Naive thymus-derived CD4-positive, alpha-beta T cell (primary cell): ENCODE results near the gene SPAG6. TPM values are rescaled to one million over a fixed set of nuclear protein-coding genes. Genes with fewer than 3 reads are reported as not detected.

ENCODE experiments used
- ATAC-seq: fragments of 150-1000 bp; cut with Tn5 transposase; 2 replicates; pipeline ENCODE4 v1.10.0; 2021; ENCODE audit warnings: mild to moderate bottlenecking, moderate library complexity
- CTCF ChIA-PET: fragments of 350-600 bp; sonication (Branson Sonifier 250); formaldehyde crosslinking; loops from one replicate; lab custom pipeline; 2021; ENCODE audit warnings: antibody characterized with exemption; lab: Charles Lee
- POLR2A ChIA-PET: fragments of 350-600 bp; sonication (Branson Sonifier 250); formaldehyde crosslinking; loops from one replicate; lab custom pipeline; 2021; ENCODE audit warnings: antibody characterized with exemption, inconsistent platforms; lab: Charles Lee
- DNase-seq, 9 donors: peaks; one replicate each; pipeline versions ENCODE4 v3.0.0 to v3.0.0-alpha.2; 2020 to 2022; ENCODE audit warnings: mixed read lengths in 1 of 9
- H3K27ac ChIP-seq: one replicate; pipeline ENCODE4 v1.7.0; 2013; ENCODE audit warnings: mild to moderate bottlenecking, low read depth, low read length, moderate library complexity
- H3K27me3 ChIP-seq, 2 donors: one replicate each; pipeline ENCODE4 v1.7.0; 2013; ENCODE audit warnings: low read length in 2 of 2, mild to moderate bottlenecking in 2 of 2, moderate library complexity in 2 of 2; ENCODE audit not compliant: control insufficient read depth in 2 of 2, insufficient read depth in 2 of 2
- H3K36me3 ChIP-seq, 3 experiments: 1 replicate in 2 of 3; 2 replicates in 1 of 3; pipeline ENCODE4 v1.7.0; 2013; ENCODE audit warnings: low read length in 3 of 3, mild to moderate bottlenecking in 3 of 3, moderate library complexity in 1 of 3; ENCODE audit not compliant: insufficient read depth in 3 of 3, control insufficient read depth in 2 of 3
- H3K4me1 ChIP-seq, 2 donors: one replicate each; pipeline ENCODE4 v1.7.0; 2013; ENCODE audit warnings: low read length in 2 of 2, mild to moderate bottlenecking in 2 of 2, moderate library complexity in 1 of 2; ENCODE audit not compliant: control insufficient read depth in 2 of 2, insufficient read depth in 2 of 2
- H3K4me3 ChIP-seq: 2 replicates; pipeline ENCODE4 v1.7.0; 2013; ENCODE audit warnings: mild to moderate bottlenecking, low read length
- H3K9me3 ChIP-seq, 3 experiments: 1 replicate in 2 of 3; 2 replicates in 1 of 3; pipeline ENCODE4 v1.7.0; 2013; ENCODE audit warnings: low read length in 3 of 3; ENCODE audit not compliant: control insufficient read depth in 2 of 3
- H3K27ac Mint-ChIP-seq, 9 donors: one replicate each; pipeline ENCODE4 v1.8.0; 2020 to 2022; ENCODE audit warnings: mixed read lengths in 9 of 9, mild to moderate bottlenecking in 8 of 9, moderate library complexity in 5 of 9, inconsistent platforms in 2 of 9
- H3K27me3 Mint-ChIP-seq, 5 donors: one replicate each; pipeline ENCODE4 v1.8.0; 2021 to 2022; ENCODE audit warnings: mixed read lengths in 5 of 5, mild to moderate bottlenecking in 1 of 5
- H3K36me3 Mint-ChIP-seq, 5 donors: one replicate each; pipeline ENCODE4 v1.8.0; 2020 to 2022; ENCODE audit warnings: mixed read lengths in 5 of 5, mild to moderate bottlenecking in 3 of 5, inconsistent platforms in 1 of 5
- H3K4me1 Mint-ChIP-seq, 7 donors: one replicate each; pipeline ENCODE4 v1.8.0; 2020 to 2022; ENCODE audit warnings: mixed read lengths in 7 of 7, mild to moderate bottlenecking in 3 of 7, inconsistent platforms in 1 of 7
- H3K4me3 Mint-ChIP-seq, 10 donors: one replicate each; pipeline ENCODE4 v1.8.0; 2020 to 2022; ENCODE audit warnings: mild to moderate bottlenecking in 10 of 10, mixed read lengths in 10 of 10, moderate library complexity in 6 of 10, inconsistent platforms in 2 of 10
- H3K9me3 Mint-ChIP-seq, 11 donors: one replicate each; pipeline ENCODE4 v1.8.0; 2020 to 2022; ENCODE audit warnings: mixed read lengths in 11 of 11, mild to moderate bottlenecking in 4 of 11, inconsistent platforms in 1 of 11, moderate library complexity in 1 of 11
- intact Hi-C, 2 donors: fragments of 100-400 bp; cut with micrococcal nuclease; formaldehyde crosslinking; loops; one replicate each; pipeline ENCODE4 v1.15.1; 2023
- polyA plus RNA-seq, 2 donors: library from polyadenylated mRNA; unstranded; fragments of 300-500 nt; fragmentation: Illumina TruSeq; gene quantifications; one replicate each; pipeline ENCODE4 v1.2.3, GENCODE V29; 2021
- total RNA-seq, 6 experiments: library from RNA in 5 of 6; stranded (reverse) in 5 of 6; gene quantifications; 1 replicate in 5 of 6; 2 replicates in 1 of 6; pipeline ENCODE4 v1.2.3 and lab custom pipeline; 2021 to 2026

The SPAG6 gene
- total and polyA plus RNA-seq, 7 experiments from 2014 or later, result 0.46 to 0.93 TPM; not detected in 5

DNA sequence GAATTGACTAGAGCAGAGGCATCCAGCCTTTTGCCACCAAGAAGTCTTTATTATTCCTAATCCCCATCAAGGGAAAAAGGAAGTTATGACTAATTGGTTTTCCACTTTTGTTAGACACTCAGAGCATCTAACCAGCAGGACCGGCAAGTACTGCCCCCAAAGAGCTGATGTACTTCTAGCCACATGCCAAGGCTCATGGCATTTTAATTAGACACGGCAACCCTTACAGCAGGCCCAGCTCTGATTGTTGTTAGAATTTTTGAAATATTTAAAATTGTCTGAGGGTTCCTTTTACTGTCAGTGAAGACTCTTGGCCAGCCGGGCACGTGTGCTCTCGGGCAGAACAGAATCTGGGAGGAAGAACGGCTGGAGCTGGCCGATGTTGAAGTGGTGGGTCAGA is 114.8 kb downstream of the SPAG6 start:
- Mint-ChIP-seq H3K4me1 (peaks cover 0 to 13% (median 3%) of the 10 kb centered on the region in 7 donors), H3K27ac (no peak overlapping the region), H3K27me3 (peaks cover 0 to 5% (median 4%) of the 10 kb centered on the region in 5 donors), H3K9me3 (peaks cover 0 to 9% (median 0%) of the 10 kb centered on the region in 11 donors), H3K36me3 (peaks cover 0 to 1% (median 0%) of the 10 kb centered on the region in 5 donors), H3K4me3 (no peak overlapping the region)
- H3K36me3 ChIP-seq, result no peaks in the 10 kb centered on the region
- no peaks in the 10 kb centered on the region for H3K4me1 ChIP-seq
- ChIA-PET POLR2A (interaction anchor here (1.3 kb wide), 1 partner anchor 11 kb away, joined by 3 read pairs; no protein-coding TSS in a partner anchor), CTCF (interaction anchor here (1.3 kb wide), 1 partner anchor 23 kb away, joined by 3 read pairs; no protein-coding TSS in a partner anchor)
- H3K27ac ChIP-seq, result no peak overlapping the region
- no peaks in the 10 kb centered on the region for H3K9me3 ChIP-seq
- no peak for DNase-seq
- no peak overlapping the region for H3K4me3 ChIP-seq
- intact Hi-C loops, result no loop called here
- no peak for ATAC-seq
- no peaks in the 10 kb centered on the region for H3K27me3 ChIP-seq

DNA sequence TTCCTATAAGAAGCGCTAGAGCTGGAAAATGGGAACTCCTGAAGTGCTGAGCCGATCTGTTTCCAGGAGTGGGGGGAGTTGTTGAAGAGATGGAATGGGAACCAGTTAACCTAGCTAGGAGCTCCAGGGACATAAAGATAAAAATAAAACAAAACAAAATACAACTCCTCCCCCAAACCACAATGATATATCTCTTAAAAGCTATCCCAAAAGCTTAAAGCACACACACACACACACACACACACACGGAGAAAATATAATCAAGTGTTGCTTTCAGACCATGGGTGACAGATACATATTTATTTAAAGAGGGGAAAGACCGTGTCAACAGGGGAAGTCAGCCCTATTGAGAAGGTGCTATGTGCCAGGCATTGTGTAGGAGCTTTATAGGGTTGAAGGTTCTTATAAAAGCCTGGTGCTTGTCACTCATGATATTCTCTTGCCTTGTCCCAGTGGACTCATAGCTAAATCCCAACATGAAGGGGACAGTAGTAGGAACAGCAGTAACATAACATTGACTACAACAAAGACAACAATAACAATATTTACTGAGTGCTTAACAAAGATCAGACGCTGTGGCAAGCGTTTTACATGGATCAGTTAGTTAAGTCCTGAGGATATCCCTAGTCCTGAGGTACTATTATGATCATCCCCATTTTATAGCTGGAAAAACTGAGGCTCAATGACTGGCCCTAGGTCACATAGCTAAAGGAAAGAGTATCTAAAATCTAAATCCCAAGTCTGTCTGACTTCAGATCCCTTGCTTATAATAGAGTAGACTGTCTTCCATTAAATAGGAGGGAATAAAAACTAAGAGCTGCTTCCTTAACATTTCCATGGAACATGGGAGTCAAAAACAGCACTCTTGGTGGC is 115.5 kb downstream of the SPAG6 start:
- intact Hi-C loops, result no loop called here
- Histone ChIP-seq H3K27me3 (no peaks in the 10 kb centered on the region), H3K4me3 (no peak overlapping the region), H3K4me1 (no peaks in the 10 kb centered on the region), H3K27ac (no peak overlapping the region), H3K36me3 (no peaks in the 10 kb centered on the region), H3K9me3 (no peaks in the 10 kb centered on the region)
- H3K27ac Mint-ChIP-seq, result no peak overlapping the region
- H3K9me3 Mint-ChIP-seq, result peaks cover 0 to 9% (median 0%) of the 10 kb centered on the region in 11 donors
- CTCF ChIA-PET, result interaction anchor here (1.3 kb wide), 1 partner anchor 24 kb away, joined by 3 read pairs; no protein-coding TSS in a partner anchor
- H3K4me3 Mint-ChIP-seq, result no peak overlapping the region
- H3K36me3 Mint-ChIP-seq, result peaks cover 0 to 1% (median 0%) of the 10 kb centered on the region in 5 donors
- peaks cover 0 to 8% (median 0%) of the 10 kb centered on the region in 7 donors for H3K4me1 Mint-ChIP-seq
- DNase-seq, result no peak
- ATAC-seq, result no peak
- H3K27me3 Mint-ChIP-seq, result peaks cover 0 to 5% (median 4%) of the 10 kb centered on the region in 5 donors
- POLR2A ChIA-PET, result interaction anchor here (0.9 to 1.3 kb wide), 2 partner anchors 12 to 25 kb away, joined by 3 read pairs; no protein-coding TSS in a partner anchor

DNA sequence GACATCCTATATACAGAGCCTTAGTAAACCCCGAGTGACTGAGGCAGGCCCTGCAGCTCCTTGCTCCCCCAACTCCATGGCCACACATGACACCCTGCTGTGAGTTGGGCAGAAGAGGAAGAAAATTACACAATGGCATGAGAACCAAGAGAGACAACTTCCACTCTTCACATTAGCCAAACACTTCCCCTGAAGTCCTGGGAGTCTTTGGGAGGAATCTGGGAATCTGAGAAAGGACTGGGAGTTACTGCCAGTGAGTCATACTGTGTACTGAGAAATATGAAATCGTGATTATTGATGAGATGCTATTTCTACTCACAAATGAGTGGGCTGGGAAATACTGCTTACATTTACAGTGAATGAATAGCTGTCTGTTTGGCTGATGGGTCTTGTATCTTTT is 116.6 kb downstream of the SPAG6 start:
- peaks cover 0 to 8% (median 0%) of the 10 kb centered on the region in 7 donors for H3K4me1 Mint-ChIP-seq
- ChIA-PET CTCF (no interaction called here), POLR2A (no interaction called here)
- no peaks in the 10 kb centered on the region for H3K27me3 ChIP-seq
- peaks cover 0 to 7% (median 4%) of the 10 kb centered on the region in 5 donors for H3K27me3 Mint-ChIP-seq
- H3K36me3 ChIP-seq, result no peaks in the 10 kb centered on the region
- intact Hi-C loops, result no loop called here
- H3K27ac ChIP-seq, result no peak overlapping the region
- no peak overlapping the region for H3K4me3 ChIP-seq
- H3K9me3 ChIP-seq, result no peaks in the 10 kb centered on the region
- peaks cover 0 to 9% (median 0%) of the 10 kb centered on the region in 11 donors for H3K9me3 Mint-ChIP-seq
- no peak for ATAC-seq
- H3K36me3 Mint-ChIP-seq, result no peaks in the 10 kb centered on the region
- no peak overlapping the region for H3K27ac Mint-ChIP-seq
- no peak for DNase-seq
- H3K4me1 ChIP-seq, result no peaks in the 10 kb centered on the region
- H3K4me3 Mint-ChIP-seq, result no peak overlapping the region

DNA sequence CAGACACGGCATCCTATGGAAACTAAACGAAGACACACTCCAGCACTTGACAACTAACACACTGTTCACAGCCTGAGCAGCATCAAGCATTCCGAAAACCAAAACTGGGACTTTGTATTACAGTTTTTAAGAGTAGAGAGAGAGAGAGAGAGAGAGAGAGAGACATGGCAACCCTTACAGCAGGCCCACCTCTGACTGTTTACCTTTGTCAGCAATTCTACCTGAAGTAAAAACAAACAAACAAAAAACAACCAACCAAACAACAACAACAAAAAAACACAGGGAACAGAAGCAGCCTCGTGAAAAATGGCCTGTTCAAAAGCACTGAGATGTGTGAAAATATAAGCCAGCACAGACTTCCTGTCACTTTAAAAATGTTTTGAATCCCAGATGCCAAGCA is 118.0 kb downstream of the SPAG6 start:
- H3K36me3 Mint-ChIP-seq, result no peaks in the 10 kb centered on the region
- POLR2A ChIA-PET, result no interaction called here
- intact Hi-C loops, result no loop called here
- peaks cover 0 to 8% (median 4%) of the 10 kb centered on the region in 5 donors for H3K27me3 Mint-ChIP-seq
- ATAC-seq (no peak), DNase-seq (no peak)
- H3K27ac ChIP-seq, result no peak overlapping the region
- no peaks in the 10 kb centered on the region for H3K27me3 ChIP-seq
- H3K27ac Mint-ChIP-seq, result no peak overlapping the region
- peaks cover 0 to 8% (median 0%) of the 10 kb centered on the region in 7 donors for H3K4me1 Mint-ChIP-seq
- H3K4me3 ChIP-seq, result no peak overlapping the region
- H3K36me3 ChIP-seq, result no peaks in the 10 kb centered on the region
- no peaks in the 10 kb centered on the region for H3K4me1 ChIP-seq
- H3K4me3 Mint-ChIP-seq, result no peak overlapping the region
- H3K9me3 Mint-ChIP-seq, result peaks cover 0 to 9% (median 0%) of the 10 kb centered on the region in 11 donors
- no peaks in the 10 kb centered on the region for H3K9me3 ChIP-seq
- CTCF ChIA-PET, result no interaction called here

DNA sequence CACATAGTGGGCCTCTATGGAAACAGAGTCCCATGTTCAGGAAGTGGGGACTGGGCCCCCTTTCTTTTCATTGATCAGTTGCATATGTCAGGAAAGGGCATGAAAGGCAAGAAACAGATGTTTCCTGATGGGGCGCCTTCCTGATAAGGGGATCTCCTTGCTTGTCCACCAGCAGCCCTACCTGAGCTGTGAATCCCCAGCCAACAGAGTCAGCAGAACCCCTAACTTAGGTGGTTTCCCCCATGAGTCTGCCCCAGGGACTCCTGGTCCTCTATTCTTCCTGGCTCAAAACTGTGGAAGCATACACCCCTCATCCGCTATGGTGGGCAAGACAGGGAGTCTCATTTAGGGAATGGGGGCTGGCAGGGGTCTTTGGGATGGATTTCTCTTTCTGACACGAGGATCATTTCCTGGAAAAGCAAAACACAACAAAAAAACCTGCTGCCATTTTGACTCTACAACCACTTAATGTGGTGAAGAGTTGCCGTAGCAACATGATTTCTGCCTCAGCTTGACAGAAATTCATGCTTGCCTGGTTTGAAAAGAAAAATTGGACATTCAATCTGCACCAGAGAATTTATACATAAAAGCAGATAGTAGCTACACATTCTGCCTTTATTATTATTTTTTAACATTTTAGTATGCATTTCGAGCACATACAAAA is 119.8 kb downstream of the SPAG6 start:
- Mint-ChIP-seq H3K9me3 (peaks cover 0 to 9% (median 0%) of the 10 kb centered on the region in 11 donors), H3K36me3 (no peaks in the 10 kb centered on the region), H3K4me3 (no peak overlapping the region), H3K27ac (no peak overlapping the region), H3K4me1 (peaks cover 0 to 3% (median 0%) of the 10 kb centered on the region in 7 donors), H3K27me3 (peaks cover 0 to 22% (median 0%) of the 10 kb centered on the region in 5 donors)
- ChIA-PET CTCF (no interaction called here), POLR2A (no interaction called here)
- intact Hi-C loops, result no loop called here
- H3K27ac ChIP-seq, result no peak overlapping the region
- no peaks in the 10 kb centered on the region for H3K4me1 ChIP-seq
- H3K9me3 ChIP-seq, result no peaks in the 10 kb centered on the region
- no peak for ATAC-seq
- DNase-seq, result no peak
- no peaks in the 10 kb centered on the region for H3K27me3 ChIP-seq
- H3K4me3 ChIP-seq, result no peak overlapping the region
- H3K36me3 ChIP-seq, result no peaks in the 10 kb centered on the region

DNA sequence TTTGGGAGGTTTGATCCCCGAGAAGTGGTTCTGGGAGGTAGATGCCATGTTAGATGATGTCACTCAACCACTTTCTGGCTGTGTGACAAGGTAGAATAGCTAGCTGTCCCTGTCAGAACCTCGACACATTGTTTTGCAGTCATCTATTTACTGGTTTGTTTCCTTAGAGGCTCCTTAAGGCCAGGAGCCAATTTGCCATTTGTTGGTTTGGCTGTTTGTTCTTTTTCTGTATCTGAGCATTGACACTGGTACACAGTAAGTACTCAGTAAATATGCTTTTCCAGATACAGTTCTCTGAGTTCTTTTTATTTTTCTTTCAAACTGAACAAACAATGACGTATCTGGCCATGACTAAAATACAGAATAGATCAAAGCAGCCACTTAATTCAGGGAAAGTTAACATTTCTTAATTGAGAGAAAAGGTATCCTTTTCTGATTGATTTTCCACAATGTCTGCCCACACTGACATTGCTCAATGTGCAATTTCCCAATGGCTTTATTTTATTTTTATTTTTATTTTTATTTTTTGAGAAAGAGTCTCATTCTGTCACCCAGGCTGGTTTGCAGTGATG is 121.6 kb downstream of the SPAG6 start:
- POLR2A ChIA-PET, result no interaction called here
- no peaks in the 10 kb centered on the region for H3K36me3 Mint-ChIP-seq
- peaks cover 0 to 3% (median 0%) of the 10 kb centered on the region in 7 donors for H3K4me1 Mint-ChIP-seq
- H3K4me3 Mint-ChIP-seq, result no peak overlapping the region
- no peak overlapping the region for H3K27ac ChIP-seq
- no peaks in the 10 kb centered on the region for H3K9me3 ChIP-seq
- intact Hi-C loops, result no loop called here
- H3K27me3 ChIP-seq, result no peaks in the 10 kb centered on the region
- CTCF ChIA-PET, result interaction anchor here (0.6 kb wide), 1 partner anchor 46 kb away, joined by 3 read pairs; no protein-coding TSS in a partner anchor
- H3K27ac Mint-ChIP-seq, result no peak overlapping the region
- ATAC-seq, result no peak
- H3K36me3 ChIP-seq, result no peaks in the 10 kb centered on the region
- peaks cover 4 to 34% (median 5%) of the 10 kb centered on the region in 5 donors for H3K27me3 Mint-ChIP-seq
- H3K9me3 Mint-ChIP-seq, result no peaks in the 10 kb centered on the region
- no peaks in the 10 kb centered on the region for H3K4me1 ChIP-seq
- no peak for DNase-seq
- no peak overlapping the region for H3K4me3 ChIP-seq
